HepG2 (cell line): ENCODE measurements around the gene OVOL2. TPM values are rescaled to one million over a fixed set of nuclear protein-coding genes. Genes with fewer than 3 reads are reported as not detected.
A peak's percentile ranks its signal among the peaks of the same experiment; 100 is the strongest.

Experiments
- AHR ChIP-seq: IDR thresholded peaks from 2 replicates; pipeline ENCODE4 v1.6.1; 2018; ENCODE audit warnings: missing genetic modification reagents, missing compliant biosample characterization
- CSRNP2 ChIP-seq: sonication (generic); formaldehyde crosslinking; conservative IDR thresholded peaks from 2 replicates; pipeline ENCODE4 v1.8.0; 2022; ENCODE audit warnings: low read depth, missing genetic modification reagents
- EED ChIP-seq: sonication (generic); formaldehyde crosslinking; IDR thresholded peaks from 2 replicates; pipeline ENCODE4 v1.5.0; 2020; ENCODE audit warnings: mild to moderate bottlenecking, missing genetic modification reagents
- HOXA7 ChIP-seq: sonication (generic); formaldehyde crosslinking; IDR thresholded peaks from 2 replicates; pipeline ENCODE4 v1.8.1; 2022; ENCODE audit warnings: mild to moderate bottlenecking, missing genetic modification reagents, moderate library complexity
- IKZF1 ChIP-seq: fragments of 450-650 bp; IDR thresholded peaks from 2 replicates; pipeline ENCODE4 v1.7.1; 2016
- KLF16 ChIP-seq, 2 experiments: sonication (generic) in 1 of 2; formaldehyde crosslinking in 1 of 2; IDR thresholded peaks; 2 replicates each; pipeline versions ENCODE4 v1.6.1 to v1.8.0; 2016 to 2023; ENCODE audit warnings: missing genetic modification reagents in 2 of 2, missing compliant biosample characterization in 1 of 2
- PRDM4 ChIP-seq: sonication (generic); formaldehyde crosslinking; IDR thresholded peaks from 2 replicates; pipeline ENCODE4 v1.9.0; 2021; ENCODE audit warnings: missing genetic modification reagents, borderline replicate concordance
- PRMT3 ChIP-seq: sonication (generic); formaldehyde crosslinking; IDR thresholded peaks from 2 replicates; pipeline ENCODE4 v1.8.1; 2022; ENCODE audit warnings: low read depth, mild to moderate bottlenecking, moderate library complexity, missing genetic modification reagents, borderline replicate concordance
- TMF1 ChIP-seq: sonication (generic); formaldehyde crosslinking; IDR thresholded peaks from 2 replicates; pipeline ENCODE4 v1.8.1; 2022; ENCODE audit warnings: low read depth, missing genetic modification reagents
- ZNF563 ChIP-seq: sonication (generic); formaldehyde crosslinking; IDR thresholded peaks from 2 replicates; pipeline ENCODE4 v1.8.0; 2022; ENCODE audit warnings: mild to moderate bottlenecking, moderate library complexity, missing genetic modification reagents
- ZNF775 ChIP-seq: sonication (generic); formaldehyde crosslinking; IDR thresholded peaks from 2 replicates; pipeline ENCODE4 v1.4.0; 2020; ENCODE audit warnings: missing genetic modification reagents, mild to moderate bottlenecking, moderate library complexity, borderline replicate concordance
- polyA plus RNA-seq, 8 experiments: library from polyadenylated mRNA; depleted of rRNA in 3 of 8; stranded (reverse) in 7 of 8; unstranded in 1 of 8; fragments of >200 nt; fragmentation: Illumina TruSeq in 4 of 8; extraction: Trizol in 4 of 8; gene quantifications; 2 replicates each; pipeline versions ENCODE4 v1.2.1 to v1.2.3, GENCODE V29; 2011 to 2016; ENCODE audit warnings: low read depth in 4 of 8, missing spikeins in 1 of 8, mixed read lengths in 1 of 8; ENCODE audit not compliant: insufficient read depth in 1 of 8
- total RNA-seq, 5 experiments: library from RNA; depleted of rRNA; stranded (reverse); fragments of >200 nt; fragmentation: Illumina TruSeq; extraction: Trizol; gene quantifications; 2 replicates each; pipeline ENCODE4 v1.2.3, GENCODE V29; 2016; ENCODE audit warnings: low read depth in 1 of 5
- TF ChIP-seq, protein P1 (sequence below): IDR thresholded peaks from 2 replicates; pipeline ENCODE4 v1.6.1; 2012; ENCODE audit warnings: low read depth, low read length, improper control_type of control experiment
- TF ChIP-seq, protein P2 (sequence below): sonication (generic); formaldehyde crosslinking; IDR thresholded peaks from 2 replicates; pipeline ENCODE4 v1.9.0; 2021; ENCODE audit warnings: missing genetic modification reagents, mild to moderate bottlenecking, borderline replicate concordance
- TF ChIP-seq, protein P3 (sequence below): sonication (generic); formaldehyde crosslinking; IDR thresholded peaks from 2 replicates; pipeline ENCODE4 v1.4.0; 2020; ENCODE audit warnings: missing genetic modification reagents, borderline replicate concordance
- TF ChIP-seq, protein P4 (sequence below): sonication (generic); formaldehyde crosslinking; IDR thresholded peaks from 2 replicates; pipeline ENCODE4 v1.8.0; 2022; ENCODE audit warnings: low read depth, missing genetic modification reagents

Gene OVOL2
- total and polyA plus RNA-seq, 2 of the 13 experiments (the other 11 are each of a cell fraction or from before 2014, with no cell fraction given): 0.20 to 0.31 TPM

- TF ChIP-seq EED (CRISPR knock-in tag) (0 out of 2 replicates have a peak, but pooled peaks have one; percentile 31), PRMT3 (no peak), TMF1 (CRISPR knock-in tag) (no peak), HOXA7 (CRISPR knock-in tag) (no peak), ZNF563 (no peak), AHR (CRISPR knock-in tag) (no peak), ZNF775 (CRISPR knock-in tag) (no peak), CSRNP2 (no peak), IKZF1 (no peak), KLF16 (CRISPR knock-in tag; IDR thresholded peaks at IDR 0.05) (no peak), PRDM4 (CRISPR knock-in tag) (no peak)
- TF ChIP-seq, protein P1, sequence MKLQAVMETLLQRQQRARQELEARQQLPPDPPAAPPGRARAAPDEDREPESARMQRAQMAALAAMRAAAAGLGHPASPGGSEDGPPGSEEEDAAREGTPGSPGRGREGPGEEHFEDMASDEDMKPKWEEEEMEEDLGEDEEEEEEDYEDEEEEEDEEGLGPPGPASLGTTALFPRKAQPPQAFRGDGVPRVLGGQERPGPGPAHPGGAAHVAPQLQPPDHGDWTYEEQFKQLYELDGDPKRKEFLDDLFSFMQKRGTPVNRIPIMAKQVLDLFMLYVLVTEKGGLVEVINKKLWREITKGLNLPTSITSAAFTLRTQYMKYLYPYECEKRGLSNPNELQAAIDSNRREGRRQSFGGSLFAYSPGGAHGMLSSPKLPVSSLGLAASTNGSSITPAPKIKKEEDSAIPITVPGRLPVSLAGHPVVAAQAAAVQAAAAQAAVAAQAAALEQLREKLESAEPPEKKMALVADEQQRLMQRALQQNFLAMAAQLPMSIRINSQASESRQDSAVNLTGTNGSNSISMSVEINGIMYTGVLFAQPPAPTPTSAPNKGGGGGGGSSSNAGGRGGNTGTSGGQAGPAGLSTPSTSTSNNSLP: no peak
- TF ChIP-seq, protein P2, sequence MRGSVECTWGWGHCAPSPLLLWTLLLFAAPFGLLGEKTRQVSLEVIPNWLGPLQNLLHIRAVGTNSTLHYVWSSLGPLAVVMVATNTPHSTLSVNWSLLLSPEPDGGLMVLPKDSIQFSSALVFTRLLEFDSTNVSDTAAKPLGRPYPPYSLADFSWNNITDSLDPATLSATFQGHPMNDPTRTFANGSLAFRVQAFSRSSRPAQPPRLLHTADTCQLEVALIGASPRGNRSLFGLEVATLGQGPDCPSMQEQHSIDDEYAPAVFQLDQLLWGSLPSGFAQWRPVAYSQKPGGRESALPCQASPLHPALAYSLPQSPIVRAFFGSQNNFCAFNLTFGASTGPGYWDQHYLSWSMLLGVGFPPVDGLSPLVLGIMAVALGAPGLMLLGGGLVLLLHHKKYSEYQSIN (CRISPR knock-in tag): no peak
- TF ChIP-seq, protein P3, sequence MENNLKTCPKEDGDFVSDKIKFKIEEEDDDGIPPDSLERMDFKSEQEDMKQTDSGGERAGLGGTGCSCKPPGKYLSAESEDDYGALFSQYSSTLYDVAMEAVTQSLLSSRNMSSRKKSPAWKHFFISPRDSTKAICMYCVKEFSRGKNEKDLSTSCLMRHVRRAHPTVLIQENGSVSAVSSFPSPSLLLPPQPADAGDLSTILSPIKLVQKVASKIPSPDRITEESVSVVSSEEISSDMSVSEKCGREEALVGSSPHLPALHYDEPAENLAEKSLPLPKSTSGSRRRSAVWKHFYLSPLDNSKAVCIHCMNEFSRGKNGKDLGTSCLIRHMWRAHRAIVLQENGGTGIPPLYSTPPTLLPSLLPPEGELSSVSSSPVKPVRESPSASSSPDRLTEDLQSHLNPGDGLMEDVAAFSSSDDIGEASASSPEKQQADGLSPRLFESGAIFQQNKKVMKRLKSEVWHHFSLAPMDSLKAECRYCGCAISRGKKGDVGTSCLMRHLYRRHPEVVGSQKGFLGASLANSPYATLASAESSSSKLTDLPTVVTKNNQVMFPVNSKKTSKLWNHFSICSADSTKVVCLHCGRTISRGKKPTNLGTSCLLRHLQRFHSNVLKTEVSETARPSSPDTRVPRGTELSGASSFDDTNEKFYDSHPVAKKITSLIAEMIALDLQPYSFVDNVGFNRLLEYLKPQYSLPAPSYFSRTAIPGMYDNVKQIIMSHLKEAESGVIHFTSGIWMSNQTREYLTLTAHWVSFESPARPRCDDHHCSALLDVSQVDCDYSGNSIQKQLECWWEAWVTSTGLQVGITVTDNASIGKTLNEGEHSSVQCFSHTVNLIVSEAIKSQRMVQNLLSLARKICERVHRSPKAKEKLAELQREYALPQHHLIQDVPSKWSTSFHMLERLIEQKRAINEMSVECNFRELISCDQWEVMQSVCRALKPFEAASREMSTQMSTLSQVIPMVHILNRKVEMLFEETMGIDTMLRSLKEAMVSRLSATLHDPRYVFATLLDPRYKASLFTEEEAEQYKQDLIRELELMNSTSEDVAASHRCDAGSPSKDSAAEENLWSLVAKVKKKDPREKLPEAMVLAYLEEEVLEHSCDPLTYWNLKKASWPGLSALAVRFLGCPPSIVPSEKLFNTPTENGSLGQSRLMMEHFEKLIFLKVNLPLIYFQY (CRISPR knock-in tag): 0 out of 2 replicates have a peak, but pooled peaks have one; percentile 52
- TF ChIP-seq, protein P4, sequence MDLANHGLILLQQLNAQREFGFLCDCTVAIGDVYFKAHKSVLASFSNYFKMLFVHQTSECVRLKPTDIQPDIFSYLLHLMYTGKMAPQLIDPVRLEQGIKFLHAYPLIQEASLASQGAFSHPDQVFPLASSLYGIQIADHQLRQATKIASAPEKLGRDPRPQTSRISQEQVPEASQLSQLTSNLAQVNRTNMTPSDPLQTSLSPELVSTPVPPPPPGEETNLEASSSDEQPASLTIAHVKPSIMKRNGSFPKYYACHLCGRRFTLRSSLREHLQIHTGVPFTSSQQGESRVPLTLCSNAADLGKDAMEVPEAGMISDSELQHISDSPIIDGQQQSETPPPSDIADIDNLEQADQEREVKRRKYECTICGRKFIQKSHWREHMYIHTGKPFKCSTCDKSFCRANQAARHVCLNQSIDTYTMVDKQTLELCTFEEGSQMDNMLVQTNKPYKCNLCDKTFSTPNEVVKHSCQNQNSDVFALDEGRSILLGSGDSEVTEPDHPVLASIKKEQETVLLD: no peak
These were observed 56.4 kb downstream of the OVOL2 start (continued) for GRCh38 chr20:18001131-18001921.
